Activated T-cell treated with anti-CD3 and anti-CD28 coated beads, Interleukin-2, amount 50 U/mL, for 72 hours (primary cell): Measurements from ENCODE around the gene VAV3. TPM values are rescaled to one million over a fixed set of nuclear protein-coding genes. Genes with fewer than 3 reads are reported as not detected.
"Not testable (repeated sequence)": the region's sequence is repeated elsewhere in the genome, so short reads cannot be mapped to it uniquely, and the experiment has no call there.

Source experiments
- ATAC-seq, 2 donors: fragments of 150-1000 bp; cut with Tn5 transposase; replicated peaks in 1 of 2; 2 replicates each; pipeline ENCODE4 v1.10.0; 2021; ENCODE audit warnings: moderate library complexity in 2 of 2, mild to moderate bottlenecking in 1 of 2
- DNase-seq, 2 donors: peaks; one replicate each; pipeline ENCODE4 v3.0.0; 2021 to 2022; ENCODE audit warnings: mixed read lengths in 1 of 2
- H3K27ac Mint-ChIP-seq: one replicate; pipeline ENCODE4 v1.8.0; 2022; ENCODE audit warnings: mild to moderate bottlenecking, moderate library complexity, mixed read lengths
- H3K27me3 Mint-ChIP-seq: one replicate; pipeline ENCODE4 v1.8.0; 2022; ENCODE audit warnings: low read depth, mixed read lengths
- H3K36me3 Mint-ChIP-seq, 2 donors: one replicate each; pipeline ENCODE4 v1.8.0; 2022; ENCODE audit warnings: mixed read lengths in 2 of 2, mild to moderate bottlenecking in 1 of 2; ENCODE audit not compliant: insufficient read depth in 2 of 2
- H3K4me1 Mint-ChIP-seq: one replicate; pipeline ENCODE4 v1.8.0; 2022; ENCODE audit warnings: low read depth, mixed read lengths
- H3K4me3 Mint-ChIP-seq, 2 donors: one replicate each; pipeline ENCODE4 v1.8.0; 2022; ENCODE audit warnings: mild to moderate bottlenecking in 2 of 2, mixed read lengths in 2 of 2, moderate library complexity in 2 of 2
- H3K9me3 Mint-ChIP-seq, 2 donors: one replicate each; pipeline ENCODE4 v1.8.0; 2022; ENCODE audit warnings: mixed read lengths in 2 of 2
- total RNA-seq, 2 donors: library from RNA; stranded (reverse); gene quantifications; one replicate each; pipeline ENCODE4 v1.2.3, GENCODE V29; 2022

VAV3 gene
- total RNA-seq, 2 donors from 2014 or later: 2.5 to 2.8 TPM

- no peak overlapping the region for H3K27ac Mint-ChIP-seq
- no peaks in the 10 kb centered on the region for H3K4me1 Mint-ChIP-seq
- H3K27me3 Mint-ChIP-seq: no peaks in the 10 kb centered on the region
- no peaks in the 10 kb centered on the region for H3K36me3 Mint-ChIP-seq
- DNase-seq (no peak), ATAC-seq (no peak)
- H3K4me3 Mint-ChIP-seq: no peak overlapping the region
- H3K9me3 Mint-ChIP-seq: peaks cover 6% of the 10 kb centered on the region in 2 donors
These were observed 225.8 kb downstream of the VAV3 start for GRCh38 chr1:107739201-107739600.

- not testable (repeated sequence) for ATAC-seq, H3K4me3 Mint-ChIP-seq, H3K9me3 Mint-ChIP-seq, H3K36me3 Mint-ChIP-seq, DNase-seq, H3K4me1 Mint-ChIP-seq, H3K27me3 Mint-ChIP-seq, H3K27ac Mint-ChIP-seq
These were observed 231.6 kb downstream of the VAV3 start for GRCh38 chr1:107733401-107733800.

DNA sequence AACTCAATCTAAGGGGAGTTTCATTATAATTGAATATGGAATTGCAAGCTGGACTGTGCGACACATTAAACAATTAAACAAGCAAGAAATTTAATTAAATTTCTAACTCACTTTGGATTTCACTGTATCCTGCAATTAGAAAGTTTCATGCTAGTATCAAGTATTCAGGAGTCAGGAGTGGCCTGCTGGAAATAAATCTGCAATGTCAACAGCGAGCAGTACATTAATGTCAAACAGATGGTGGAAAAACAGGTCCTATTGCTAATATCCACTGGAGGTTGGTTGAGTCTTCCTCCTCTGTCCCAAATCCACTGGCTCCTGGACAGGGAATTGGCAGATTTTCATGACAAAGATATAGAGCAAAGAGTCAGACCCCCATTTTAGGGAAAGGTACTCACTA is 237.1 kb downstream of the VAV3 start:
- no peaks in the 10 kb centered on the region for H3K9me3 Mint-ChIP-seq
- H3K36me3 Mint-ChIP-seq: no peaks in the 10 kb centered on the region
- no peak for ATAC-seq
- no peaks in the 10 kb centered on the region for H3K4me1 Mint-ChIP-seq
- no peaks in the 10 kb centered on the region for H3K27me3 Mint-ChIP-seq
- H3K27ac Mint-ChIP-seq: no peak overlapping the region
- H3K4me3 Mint-ChIP-seq: no peak overlapping the region
- no peak for DNase-seq

- no peak for ATAC-seq
These were observed 238.1 kb downstream of the VAV3 start for GRCh38 chr1:107726860-107727259.

GRCh38 chr1:107724648-107725047 is 240.3 kb downstream of the VAV3 start:
- Mint-ChIP-seq H3K27ac (no peak overlapping the region), H3K4me3 (no peak overlapping the region), H3K36me3 (no peaks in the 10 kb centered on the region), H3K9me3 (peaks cover 0 to 2% of the 10 kb centered on the region in 2 donors), H3K4me1 (no peaks in the 10 kb centered on the region), H3K27me3 (no peaks in the 10 kb centered on the region)
- ATAC-seq (no peak), DNase-seq (no peak)

More at GRCh38 chr1:107726860-107727259, 238.1 kb downstream of the VAV3 start:
- H3K4me1 Mint-ChIP-seq: no peaks in the 10 kb centered on the region
- H3K4me3 Mint-ChIP-seq: no peak overlapping the region
- no peaks in the 10 kb centered on the region for H3K27me3 Mint-ChIP-seq
- no peaks in the 10 kb centered on the region for H3K9me3 Mint-ChIP-seq
- no peak for DNase-seq
- no peak overlapping the region for H3K27ac Mint-ChIP-seq
- no peaks in the 10 kb centered on the region for H3K36me3 Mint-ChIP-seq

- H3K36me3 Mint-ChIP-seq, H3K27me3 Mint-ChIP-seq, DNase-seq, H3K27ac Mint-ChIP-seq, H3K4me3 Mint-ChIP-seq, H3K4me1 Mint-ChIP-seq, ATAC-seq, H3K9me3 Mint-ChIP-seq: not testable (repeated sequence)
These were observed 244.8 kb downstream of the VAV3 start for GRCh38 chr1:107720210-107720609.

- DNase-seq (no peak), ATAC-seq (no peak)
- no peaks in the 10 kb centered on the region for H3K9me3 Mint-ChIP-seq
- no peaks in the 10 kb centered on the region for H3K4me1 Mint-ChIP-seq
- no peak overlapping the region for H3K27ac Mint-ChIP-seq
- no peak overlapping the region for H3K4me3 Mint-ChIP-seq
- no peaks in the 10 kb centered on the region for H3K27me3 Mint-ChIP-seq
- no peaks in the 10 kb centered on the region for H3K36me3 Mint-ChIP-seq
These were observed 255.0 kb downstream of the VAV3 start for GRCh38 chr1:107710005-107710404.

DNA sequence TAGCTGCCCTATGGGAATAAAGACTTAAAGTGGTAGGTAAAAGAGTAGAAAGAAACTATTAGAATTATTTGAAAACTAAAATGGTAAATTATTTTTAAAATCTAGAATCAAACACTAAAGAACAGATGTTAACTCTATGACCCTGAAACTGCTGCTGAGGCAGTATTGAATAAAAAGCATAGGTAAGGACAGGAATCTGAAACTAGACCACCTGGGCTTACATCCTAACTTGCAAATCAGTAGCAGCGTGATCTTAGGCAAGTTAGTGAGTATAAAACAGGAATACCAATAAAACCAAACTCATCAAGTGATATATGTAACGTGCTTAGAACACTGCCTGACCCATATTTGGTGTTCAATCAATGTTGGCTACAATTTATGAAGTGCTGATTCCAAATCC is 257.9 kb downstream of the VAV3 start:
- H3K27ac Mint-ChIP-seq: no peak overlapping the region
- no peaks in the 10 kb centered on the region for H3K27me3 Mint-ChIP-seq
- H3K4me1 Mint-ChIP-seq: no peaks in the 10 kb centered on the region
- no peak for ATAC-seq
- no peak overlapping the region for H3K4me3 Mint-ChIP-seq
- H3K36me3 Mint-ChIP-seq: no peaks in the 10 kb centered on the region
- H3K9me3 Mint-ChIP-seq: no peaks in the 10 kb centered on the region
- DNase-seq: no peak

- no peak overlapping the region for H3K4me3 Mint-ChIP-seq
These were observed 258.8 kb downstream of the VAV3 start for GRCh38 chr1:107706182-107706581.

DNA sequence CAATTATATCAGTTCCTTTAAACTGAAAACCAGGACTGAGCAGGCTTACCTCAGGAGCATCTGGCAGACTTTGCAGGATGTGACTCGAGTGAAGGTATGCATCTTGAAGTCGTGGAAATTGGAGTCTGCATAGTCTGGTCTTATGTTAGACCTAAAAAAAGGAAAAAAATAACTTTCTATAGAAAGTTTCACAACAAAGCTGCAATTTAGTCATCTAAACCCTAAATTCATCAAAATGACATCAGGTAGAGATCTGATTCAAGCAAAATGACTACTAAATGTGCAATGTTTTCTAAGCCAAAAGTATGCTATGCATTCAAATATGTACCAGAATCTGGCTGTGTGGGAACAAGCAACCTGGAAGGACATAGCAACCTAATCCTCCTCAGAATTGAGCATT is 260.1 kb downstream of the VAV3 start:
- Mint-ChIP-seq H3K4me1 (no peaks in the 10 kb centered on the region), H3K9me3 (peaks cover 0 to 4% of the 10 kb centered on the region in 2 donors), H3K27me3 (no peaks in the 10 kb centered on the region), H3K4me3 (no peak overlapping the region), H3K36me3 (no peaks in the 10 kb centered on the region), H3K27ac (no peak overlapping the region)
- ATAC-seq (no peak), DNase-seq (no peak)

More at GRCh38 chr1:107706182-107706581, 258.8 kb downstream of the VAV3 start:
- DNase-seq (no peak), ATAC-seq (no peak)
- Mint-ChIP-seq H3K27me3 (no peaks in the 10 kb centered on the region), H3K27ac (no peak overlapping the region), H3K4me1 (no peaks in the 10 kb centered on the region), H3K36me3 (no peaks in the 10 kb centered on the region), H3K9me3 (peaks cover 0 to 4% of the 10 kb centered on the region in 2 donors)

DNA sequence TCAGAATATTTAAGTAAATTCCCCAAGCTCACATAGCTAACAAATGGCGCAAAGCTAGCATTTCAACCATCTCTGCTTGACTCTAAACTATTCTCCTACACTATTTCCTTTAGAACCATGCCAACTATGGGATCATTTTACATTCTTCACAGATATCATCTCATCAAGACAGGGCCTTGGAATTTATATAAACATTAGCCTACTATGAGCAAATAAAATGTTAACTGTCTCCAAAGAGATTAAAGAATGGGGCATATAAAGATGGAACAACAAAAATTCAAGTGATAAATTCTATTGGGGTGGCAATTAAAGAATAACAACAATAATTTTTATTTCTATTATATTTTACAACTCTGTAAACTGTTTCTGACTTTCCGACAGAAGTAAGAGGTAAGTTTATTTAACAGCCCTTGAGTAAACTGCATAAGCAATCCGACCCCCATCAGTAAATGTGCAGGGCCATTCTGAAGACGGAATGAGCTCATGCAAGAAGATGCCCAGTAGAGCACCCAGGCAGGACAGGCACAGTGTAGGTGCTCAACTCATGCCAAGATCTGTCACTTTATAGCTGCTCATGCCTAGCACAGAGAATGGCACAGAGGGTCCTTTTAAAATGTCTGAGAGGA is 261.9 kb downstream of the VAV3 start:
- Mint-ChIP-seq H3K4me1 (no peaks in the 10 kb centered on the region), H3K9me3 (peaks cover 0 to 4% of the 10 kb centered on the region in 2 donors), H3K27me3 (no peaks in the 10 kb centered on the region), H3K4me3 (no peak overlapping the region), H3K36me3 (no peaks in the 10 kb centered on the region), H3K27ac (no peak overlapping the region)
- ATAC-seq (no peak), DNase-seq (no peak)

DNA sequence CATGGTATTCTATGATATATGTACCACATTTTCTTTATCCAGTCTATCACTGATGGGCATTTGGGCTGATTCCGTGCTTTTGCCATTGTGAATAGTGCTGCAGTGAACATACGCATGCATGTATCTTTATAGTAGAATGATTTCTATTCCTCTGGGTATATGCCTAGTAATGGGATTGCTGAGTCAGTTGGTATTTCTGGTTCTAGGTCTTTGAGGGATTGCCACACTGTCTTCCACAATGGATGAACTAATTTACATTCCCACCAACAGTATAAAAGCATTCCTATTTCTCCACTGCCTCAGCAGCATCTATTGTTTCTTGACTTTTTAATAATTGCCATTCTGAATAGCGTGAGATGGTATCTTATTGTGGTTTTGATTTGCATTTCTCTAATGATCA is 264.3 kb downstream of the VAV3 start:
- not testable (repeated sequence) for H3K27ac Mint-ChIP-seq, H3K36me3 Mint-ChIP-seq, H3K4me1 Mint-ChIP-seq, H3K27me3 Mint-ChIP-seq, ATAC-seq, H3K9me3 Mint-ChIP-seq, DNase-seq, H3K4me3 Mint-ChIP-seq

DNA sequence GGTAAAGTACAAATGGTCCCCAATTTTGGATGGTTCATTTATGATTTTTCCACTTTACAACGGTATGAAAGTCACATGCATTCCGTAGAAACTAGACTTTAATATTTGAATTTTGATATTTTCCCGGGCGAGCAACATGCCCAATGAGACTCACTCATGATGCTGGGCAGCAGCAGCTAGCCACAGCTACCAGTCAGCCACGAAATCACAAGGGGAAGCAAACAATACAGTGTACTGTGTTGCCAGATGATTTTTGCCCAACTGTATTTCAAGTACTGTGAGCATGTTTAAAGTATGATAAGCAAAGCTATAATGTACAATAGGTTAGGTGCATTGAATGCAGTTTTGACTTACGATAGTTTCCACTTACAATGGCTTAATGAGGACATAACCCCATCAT is 266.8 kb downstream of the VAV3 start:
- no peaks in the 10 kb centered on the region for H3K27me3 Mint-ChIP-seq
- no peaks in the 10 kb centered on the region for H3K4me1 Mint-ChIP-seq
- H3K9me3 Mint-ChIP-seq: peaks cover 0 to 7% of the 10 kb centered on the region in 2 donors
- no peak overlapping the region for H3K27ac Mint-ChIP-seq
- DNase-seq: no peak
- H3K36me3 Mint-ChIP-seq: peaks cover 0 to 3% of the 10 kb centered on the region in 2 donors
- no peak overlapping the region for H3K4me3 Mint-ChIP-seq
- no peak for ATAC-seq

DNA sequence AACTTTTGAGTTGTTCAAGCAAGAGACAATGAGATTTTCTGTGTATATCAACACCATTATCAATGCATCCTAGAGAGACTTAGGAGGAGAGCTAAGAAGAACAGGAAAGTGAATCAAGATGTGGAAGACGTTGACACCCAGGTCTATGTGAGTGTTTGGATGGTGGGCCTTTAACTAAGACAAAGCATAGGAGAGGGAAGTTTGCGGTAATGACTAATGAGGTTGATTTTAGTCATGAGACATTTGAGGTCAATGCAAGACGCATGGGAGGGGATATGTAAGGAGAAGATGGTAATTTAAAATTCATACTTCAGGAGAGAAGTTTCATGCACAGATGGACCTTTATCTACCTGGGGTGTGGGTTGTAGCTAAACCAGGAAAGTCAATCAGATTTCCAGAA is 269.6 kb downstream of the VAV3 start:
- DNase-seq: no peak
- peaks cover 0 to 3% of the 10 kb centered on the region in 2 donors for H3K36me3 Mint-ChIP-seq
- peaks cover 0 to 2% of the 10 kb centered on the region in 2 donors for H3K9me3 Mint-ChIP-seq
- no peaks in the 10 kb centered on the region for H3K27me3 Mint-ChIP-seq
- no peak for ATAC-seq
- H3K4me1 Mint-ChIP-seq: no peaks in the 10 kb centered on the region
- no peak overlapping the region for H3K4me3 Mint-ChIP-seq
- H3K27ac Mint-ChIP-seq: no peak overlapping the region
